HG03571 (cell line): Measurements from ENCODE around the gene CD14.
"Not testable (repeated sequence)": the region's sequence is repeated elsewhere in the genome, so short reads cannot be mapped to it uniquely, and the experiment has no call there.

ENCODE experiments used
- ATAC-seq: cut with Tn5 transposase; IDR thresholded peaks from one replicate; pipeline ENCODE4 v1.9.1; 2021; ENCODE audit not compliant: unreplicated experiment

CD14 gene

GRCh38 chr5:140635291-140636257, 2.6 kb upstream of the CD14 start:
- ATAC-seq, result no peak

GRCh38 chr5:140634103-140634502, 1.1 kb upstream of the CD14 start:
- ATAC-seq, result no peak

- no peak for ATAC-seq
Observed at GRCh38 chr5:140633501-140633900, 526 bp upstream of the CD14 start.

- ATAC-seq, result peak; percentile 47
Observed at GRCh38 chr5:140632366-140633020, 482 bp downstream of the CD14 start.

GRCh38 chr5:140631831-140632365, 1.1 kb downstream of the CD14 start:
- ATAC-seq, result peak; percentile 21

GRCh38 chr5:140631036-140631417, 1.9 kb downstream of the CD14 start:
- ATAC-seq, result no peak

GRCh38 chr5:140630292-140631035, 2.5 kb downstream of the CD14 start:
- no peak for ATAC-seq

- ATAC-seq, result no peak
Observed at GRCh38 chr5:140628711-140629110, 4.3 kb downstream of the CD14 start.

- no peak for ATAC-seq
Observed at GRCh38 chr5:140627972-140628371, 5.0 kb downstream of the CD14 start.

- ATAC-seq, result not testable (repeated sequence)
Observed at GRCh38 chr5:140624886-140625285, 8.1 kb downstream of the CD14 start.

GRCh38 chr5:140623061-140623460, 9.9 kb downstream of the CD14 start:
- ATAC-seq, result not testable (repeated sequence)

GRCh38 chr5:140622301-140622700, 10.7 kb downstream of the CD14 start:
- no peak for ATAC-seq

GRCh38 chr5:140611020-140611521, 21.9 kb downstream of the CD14 start:
- ATAC-seq, result no peak

- no peak for ATAC-seq
Observed at GRCh38 chr5:140609126-140609525, 23.8 kb downstream of the CD14 start.

- no peak for ATAC-seq
Observed at GRCh38 chr5:140608722-140609121, 24.3 kb downstream of the CD14 start.

- no peak for ATAC-seq
Observed at GRCh38 chr5:140607031-140607430, 25.9 kb downstream of the CD14 start.

- ATAC-seq, result no peak
Observed at GRCh38 chr5:140605879-140606278, 27.1 kb downstream of the CD14 start.

GRCh38 chr5:140603734-140604133, 29.2 kb downstream of the CD14 start:
- no peak for ATAC-seq

- not testable (repeated sequence) for ATAC-seq
Observed at GRCh38 chr5:140603446-140603698, 29.6 kb downstream of the CD14 start.

- ATAC-seq, result no peak
Observed at GRCh38 chr5:140602147-140602546, 30.8 kb downstream of the CD14 start.

GRCh38 chr5:140600096-140600495, 32.9 kb downstream of the CD14 start:
- no peak for ATAC-seq
